BE2C (cell line): Measurements from ENCODE around the gene CFAP92.
"Not testable (repeated sequence)": the region's sequence is repeated elsewhere in the genome, so short reads cannot be mapped to it uniquely, and the experiment has no call there.

Source experiments
- DNase-seq: peaks from one replicate; pipeline ENCODE4 v3.0.0-alpha.2; 2020
- H3K27me3 ChIP-seq: fragments of 250-450 bp; sonication (Bioruptor Pico); 2 replicates; pipeline ENCODE4 v1.5.1; 2020; ENCODE audit warnings: mild to moderate bottlenecking
- H3K36me3 ChIP-seq: fragments of 250-450 bp; sonication (Bioruptor Pico); 2 replicates; pipeline ENCODE4 v1.5.1; 2020; ENCODE audit warnings: mild to moderate bottlenecking
- H3K4me1 ChIP-seq: fragments of 250-450 bp; sonication (Bioruptor Pico); 2 replicates; pipeline ENCODE4 v1.5.1; 2020
- H3K4me3 ChIP-seq: 2 replicates; pipeline ENCODE4 v1.5.1; 2011; ENCODE audit warnings: low read depth, low read length
- H3K9me3 ChIP-seq: fragments of 250-450 bp; sonication (Bioruptor Pico); 2 replicates; pipeline ENCODE4 v1.5.1; 2020
- CTCF ChIP-seq: IDR thresholded peaks from 2 replicates; pipeline ENCODE4 v1.5.1; 2012; ENCODE audit warnings: mild to moderate bottlenecking, low read depth, low read length

The CFAP92 gene

DNA sequence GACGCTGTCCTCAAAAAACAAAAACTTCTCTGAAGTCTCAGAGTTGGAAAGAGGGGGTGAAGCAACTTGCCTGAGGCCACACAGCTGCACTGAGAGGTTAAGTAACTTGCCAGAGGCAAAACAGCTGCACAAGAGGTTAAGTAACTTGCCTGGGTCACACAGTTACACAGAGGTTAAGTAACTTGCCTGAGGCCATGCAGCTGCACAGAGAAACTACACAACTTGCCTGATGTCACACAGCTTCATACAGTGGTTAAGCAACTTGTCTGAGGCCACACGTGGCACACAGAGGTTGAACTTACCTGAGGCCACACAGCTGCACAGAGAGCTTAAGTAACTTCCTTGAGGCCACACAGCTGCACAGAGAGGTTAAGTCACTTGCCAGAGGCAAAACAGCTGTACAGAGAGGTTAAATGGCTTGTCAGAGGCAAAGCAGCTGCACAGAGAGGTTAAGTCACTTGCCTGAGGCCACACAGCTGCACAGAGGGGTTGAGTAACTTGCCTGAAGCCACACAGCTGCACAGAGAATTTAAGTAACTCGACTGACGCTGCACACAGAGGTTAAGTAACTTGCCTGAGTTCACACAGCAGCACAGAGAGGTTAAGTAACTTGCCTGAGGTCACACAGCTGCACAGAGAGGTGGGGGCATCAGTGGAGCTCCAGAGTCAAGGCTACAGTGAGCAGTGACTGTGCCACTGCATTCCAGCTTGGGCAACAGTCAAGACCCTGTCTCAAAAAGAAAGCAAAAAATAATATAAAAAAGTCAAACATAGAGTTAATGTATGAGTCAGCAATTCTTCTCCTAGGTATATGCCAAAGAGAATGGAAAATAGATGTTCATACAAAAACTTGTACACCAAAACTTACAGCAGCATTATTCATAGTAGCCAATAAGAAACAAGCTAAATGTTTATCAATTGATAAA is 126.4 kb downstream of the CFAP92 start:
- H3K4me1 ChIP-seq = peaks cover 14% of the 10 kb centered on the region
- H3K9me3 ChIP-seq = no peaks in the 10 kb centered on the region
- no peak for DNase-seq
- TF ChIP-seq CTCF = no peak
- no peaks in the 10 kb centered on the region for H3K36me3 ChIP-seq
- no peaks in the 10 kb centered on the region for H3K27me3 ChIP-seq
- H3K4me3 ChIP-seq = no peak overlapping the region

- peak overlapping the region; percentile 8; the same call in 1 of the 2 replicates for H3K4me3 ChIP-seq
- H3K27me3 ChIP-seq = not testable (repeated sequence)
- DNase-seq = peak; percentile 86
Observed at GRCh38 chr3:128864849-128865804, 128.7 kb downstream of the CFAP92 start.

DNA sequence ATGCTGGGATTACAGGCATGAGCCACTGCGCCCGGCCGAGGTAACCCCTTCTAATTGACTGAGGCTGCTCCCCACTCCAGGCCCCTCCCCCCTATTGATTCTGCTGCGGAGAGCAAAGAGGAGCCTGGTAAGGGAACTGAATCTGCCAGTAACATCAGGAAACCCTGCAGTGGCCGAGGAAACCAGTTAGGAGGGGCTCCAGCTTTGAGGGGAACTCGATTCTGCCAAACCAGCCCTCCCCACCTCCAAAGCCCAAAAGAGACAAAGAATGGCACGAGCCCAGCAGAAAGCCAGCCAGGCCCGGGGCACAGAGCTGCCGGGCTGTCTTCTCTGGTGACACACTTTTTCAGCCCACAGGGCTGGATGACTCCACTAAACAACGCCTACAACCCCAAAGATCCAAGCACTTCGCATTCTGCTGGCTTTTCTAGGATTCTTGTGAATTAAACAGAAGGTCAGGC is 129.5 kb downstream of the CFAP92 start:
- TF ChIP-seq CTCF = no peak
- no peaks in the 10 kb centered on the region for H3K27me3 ChIP-seq
- DNase-seq = no peak
- H3K9me3 ChIP-seq = peaks cover 3% of the 10 kb centered on the region; the same call in 1 of the 2 replicates
- no peak overlapping the region for H3K4me3 ChIP-seq
- no peaks in the 10 kb centered on the region for H3K36me3 ChIP-seq
- H3K4me1 ChIP-seq = peaks cover 14% of the 10 kb centered on the region

More at GRCh38 chr3:128864849-128865804, 128.7 kb downstream of the CFAP92 start:
- H3K4me1 ChIP-seq = peaks cover 14% of the 10 kb centered on the region
- H3K9me3 ChIP-seq, H3K36me3 ChIP-seq: not testable (repeated sequence)

- peak; percentile 35; the same call in 1 of the 2 replicates for TF ChIP-seq CTCF
- Histone ChIP-seq H3K36me3 (no peaks in the 10 kb centered on the region), H3K4me3 (no peak overlapping the region), H3K27me3 (no peaks in the 10 kb centered on the region), H3K9me3 (peaks cover 5% of the 10 kb centered on the region; the same call in 1 of the 2 replicates), H3K4me1 (peaks cover 14% of the 10 kb centered on the region)
- DNase-seq = no peak
Observed at GRCh38 chr3:128863560-128863959, 130.3 kb downstream of the CFAP92 start.

- no peaks in the 10 kb centered on the region for H3K27me3 ChIP-seq
- peaks cover 14% of the 10 kb centered on the region for H3K4me1 ChIP-seq
- H3K9me3 ChIP-seq = peaks cover 5% of the 10 kb centered on the region; the same call in 1 of the 2 replicates
- DNase-seq = no peak
- no peak overlapping the region for H3K4me3 ChIP-seq
- H3K36me3 ChIP-seq = no peaks in the 10 kb centered on the region
- no peak for TF ChIP-seq CTCF
Observed at GRCh38 chr3:128861491-128861890, 132.4 kb downstream of the CFAP92 start.
